Stimulated activated CD8-positive, alpha-beta memory T cell treated with anti-CD3 and anti-CD28 coated beads, Interleukin-7, amount 100 ng/mL, for 24 hours (primary cell): ENCODE results near the gene COX7A2L.

Experiments
- DNase-seq: peaks from one replicate; pipeline ENCODE4 v3.0.0-alpha.2; 2020; ENCODE audit warnings: low read depth

The COX7A2L gene

GRCh38 chr2:42317486-42317885 is 43.5 kb downstream of the COX7A2L start:
- DNase-seq: no peak

DNA sequence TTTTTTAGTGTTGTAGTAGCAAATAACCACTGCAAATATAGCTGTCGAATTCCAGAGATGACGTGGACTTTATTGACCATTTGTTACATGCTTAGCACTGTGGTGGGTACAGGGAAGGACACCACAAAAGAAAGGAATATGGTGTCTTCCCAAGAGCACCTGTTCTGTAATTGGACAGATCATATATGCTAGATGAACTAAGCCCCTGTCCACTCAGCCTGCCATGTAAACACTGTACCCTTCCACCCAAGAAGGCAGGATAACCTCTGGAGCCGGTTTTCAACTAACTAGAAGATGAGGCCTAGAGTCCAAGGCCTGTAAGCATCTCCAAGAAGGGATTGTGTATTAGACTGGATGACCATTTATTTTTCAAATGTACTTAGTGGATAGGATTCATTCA is 44.1 kb downstream of the COX7A2L start:
- no peak for DNase-seq

GRCh38 chr2:42315844-42316470 is 45.1 kb downstream of the COX7A2L start:
- DNase-seq: no peak

GRCh38 chr2:42314892-42315468 is 46.0 kb downstream of the COX7A2L start:
- DNase-seq: no peak

DNA sequence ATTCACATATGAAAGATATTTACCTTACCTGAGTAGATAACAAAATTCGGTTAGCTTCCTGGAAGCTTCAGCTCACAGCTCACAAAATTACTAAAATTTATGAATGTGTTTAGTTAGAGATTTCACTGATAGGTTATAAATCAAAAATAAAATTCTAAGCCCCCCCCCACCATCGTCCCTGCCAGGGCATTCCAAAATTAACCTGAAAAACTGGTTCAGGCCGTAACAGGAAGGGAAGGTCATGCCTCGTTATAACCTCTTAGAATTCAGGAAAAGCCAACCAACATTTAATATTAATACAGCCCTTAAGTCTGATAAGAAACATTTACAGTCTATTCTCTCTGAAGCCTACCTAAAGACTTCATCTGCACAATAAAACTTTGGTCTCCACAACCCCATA is 48.9 kb downstream of the COX7A2L start:
- no peak for DNase-seq

DNA sequence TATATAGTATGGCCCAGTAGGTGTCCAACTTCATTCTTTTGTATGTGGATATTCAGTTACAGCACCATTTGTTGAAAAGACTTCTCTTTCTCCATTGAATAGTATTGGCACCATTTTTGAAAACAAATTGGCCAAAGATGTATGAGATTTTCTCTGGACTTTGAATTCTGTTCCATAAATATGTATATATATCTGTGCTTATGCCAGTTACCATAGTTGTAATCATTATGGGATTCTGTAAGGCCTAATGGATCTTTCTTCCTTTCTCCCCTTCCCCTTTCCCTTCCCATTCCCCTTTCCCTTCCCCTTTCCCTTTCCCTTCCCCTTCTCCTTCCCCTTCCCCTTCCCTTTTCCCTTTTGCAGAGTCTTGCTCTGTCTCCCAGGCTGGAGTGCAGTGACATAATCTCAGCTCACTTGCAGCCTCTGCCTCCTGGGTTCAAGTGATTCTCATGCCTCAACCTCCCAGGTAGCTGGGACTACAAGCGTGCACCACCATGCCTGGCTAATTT is 51.0 kb downstream of the COX7A2L start:
- DNase-seq: no peak

DNA sequence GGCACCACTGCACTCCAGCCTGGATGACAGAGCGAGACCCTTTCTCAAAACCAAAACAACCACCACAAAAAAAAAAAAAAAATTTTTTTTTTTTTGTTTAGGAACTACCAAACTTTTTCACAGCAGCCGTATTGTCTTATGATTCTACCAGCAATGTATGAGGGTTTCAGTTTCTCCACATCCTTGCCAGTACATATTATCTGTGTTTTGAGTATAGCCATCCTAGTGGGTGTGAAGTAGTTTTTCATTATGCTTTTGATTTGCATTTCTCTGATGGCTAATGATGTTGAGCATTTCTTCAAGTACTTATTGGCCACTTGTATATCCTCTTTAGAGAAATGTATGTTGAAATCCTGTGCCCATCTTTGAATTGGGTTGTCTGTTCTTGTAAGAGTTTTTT is 51.7 kb downstream of the COX7A2L start:
- DNase-seq: no peak

DNA sequence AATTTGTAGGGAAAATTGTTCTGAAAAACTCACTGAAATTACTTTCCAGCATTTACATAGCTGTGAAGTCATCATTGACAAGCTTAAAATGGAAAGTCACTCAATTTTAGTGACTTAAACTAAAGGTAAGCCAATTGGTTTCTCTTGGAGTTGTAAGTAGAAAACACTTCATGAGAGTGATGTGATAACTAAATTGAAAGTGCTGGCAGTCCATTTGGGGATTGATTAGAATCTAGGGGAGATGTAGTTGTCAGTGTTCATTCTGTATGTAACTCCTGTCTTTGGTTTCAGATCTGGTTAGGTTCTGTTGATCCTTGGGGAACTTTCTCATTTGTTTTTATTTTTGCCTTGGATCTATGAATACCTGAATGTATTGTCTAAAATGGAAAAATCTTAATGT is 53.8 kb downstream of the COX7A2L start:
- DNase-seq: no peak

DNA sequence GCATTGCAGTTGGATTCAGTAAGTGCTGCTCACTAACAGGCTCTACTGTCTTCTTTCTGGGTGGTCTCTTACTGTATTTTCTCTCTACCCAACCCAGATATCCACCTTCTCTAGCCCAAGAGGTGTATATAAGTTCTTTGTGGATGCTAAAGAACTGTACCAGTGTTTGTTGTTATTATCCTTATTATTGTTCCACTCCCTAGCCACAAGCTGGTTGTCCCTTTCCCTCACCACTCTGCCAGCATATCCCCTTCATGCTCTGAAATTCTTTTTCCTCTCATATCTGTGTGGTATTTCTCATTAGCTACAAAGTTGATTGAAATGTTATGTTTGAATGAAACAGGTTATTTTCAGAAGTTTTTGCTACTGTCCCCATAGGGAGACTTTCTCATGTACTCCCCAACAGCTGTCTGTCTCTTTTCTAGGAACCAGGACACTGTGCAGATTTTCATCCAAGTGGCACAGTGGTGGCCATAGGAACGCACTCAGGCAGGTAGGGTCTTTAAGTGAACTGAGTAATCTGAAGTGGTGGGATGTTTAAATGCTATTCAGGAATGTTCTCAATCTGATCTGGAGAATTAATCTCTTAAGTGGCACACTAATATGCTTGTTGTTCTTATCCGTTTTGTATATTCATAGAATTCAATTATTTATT is 56.8 kb downstream of the COX7A2L start:
- DNase-seq: no peak

- no peak for DNase-seq
Observed at GRCh38 chr2:42303252-42303651, 57.8 kb downstream of the COX7A2L start.

DNA sequence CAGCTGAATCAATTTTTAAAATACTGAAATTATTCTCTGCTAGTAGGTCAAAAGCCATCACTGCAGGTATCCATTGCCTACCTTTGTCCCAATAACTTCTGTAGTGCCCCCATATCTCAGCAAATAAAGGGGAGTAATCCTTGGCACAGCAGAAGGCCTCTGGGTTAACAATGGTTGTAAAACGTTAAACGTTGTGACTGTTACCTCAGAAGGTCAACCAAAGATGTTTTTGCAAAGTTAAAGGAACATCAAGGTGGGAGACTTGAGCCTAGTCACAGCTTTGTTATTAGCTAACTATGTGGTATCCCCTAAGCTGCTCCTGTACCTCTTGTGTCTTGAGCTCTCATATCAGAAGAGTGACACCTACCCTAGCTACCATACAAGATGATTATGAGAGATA is 60.5 kb downstream of the COX7A2L start:
- no peak for DNase-seq
